DMS53 (cell line): ENCODE measurements around the gene PPM1A.

Experiments used
- DNase-seq: peaks from one replicate; lab custom pipeline; 2025; lab: John Stamatoyannopoulos, UW

PPM1A gene

GRCh38 chr14:60323199-60323896 is 74.3 kb downstream of the PPM1A start:
- DNase-seq = no peak

- DNase-seq = no peak
Observed at GRCh38 chr14:60324837-60325236, 75.8 kb downstream of the PPM1A start.

- no peak for DNase-seq
Observed at GRCh38 chr14:60326274-60326673, 77.3 kb downstream of the PPM1A start.

GRCh38 chr14:60327447-60328331 is 78.7 kb downstream of the PPM1A start:
- peak; percentile 86 for DNase-seq

GRCh38 chr14:60328583-60328982 is 79.6 kb downstream of the PPM1A start:
- DNase-seq = no peak

GRCh38 chr14:60329274-60329673 is 80.3 kb downstream of the PPM1A start:
- no peak for DNase-seq

GRCh38 chr14:60331201-60332045 is 82.4 kb downstream of the PPM1A start:
- DNase-seq = peak; percentile 85

- DNase-seq = no peak
Observed at GRCh38 chr14:60332046-60332399, 83.0 kb downstream of the PPM1A start.

GRCh38 chr14:60332869-60333268 is 83.8 kb downstream of the PPM1A start:
- no peak for DNase-seq

GRCh38 chr14:60339571-60339970 is 90.5 kb downstream of the PPM1A start:
- DNase-seq = no peak

- no peak for DNase-seq
Observed at GRCh38 chr14:60343571-60344071, 94.6 kb downstream of the PPM1A start.

GRCh38 chr14:60344751-60345150 is 95.7 kb downstream of the PPM1A start:
- no peak for DNase-seq

GRCh38 chr14:60346706-60347105 is 97.7 kb downstream of the PPM1A start:
- no peak for DNase-seq

GRCh38 chr14:60348211-60348610 is 99.2 kb downstream of the PPM1A start:
- no peak for DNase-seq
